WTC11 (cell line): ENCODE data around the gene ITPRID1. TPM values are rescaled to one million over a fixed set of nuclear protein-coding genes. Genes with fewer than 3 reads are reported as not detected.

Experiments
- ATAC-seq: fragments of 200-7000 bp; cut with Tn5 transposase; 2 replicates; pipeline ENCODE4 v1.10.0; 2021; ENCODE audit warnings: mild to moderate bottlenecking, moderate library complexity
- CTCF ChIA-PET: fragments of 300-600 bp; sonication (Branson Sonifier 250); formaldehyde crosslinking; loops from one replicate; lab custom pipeline; 2021; ENCODE audit warnings: antibody characterized with exemption; lab: Charles Lee
- POLR2A ChIA-PET: fragments of 350-600 bp; sonication (Branson Sonifier 250); formaldehyde crosslinking; loops from one replicate; lab custom pipeline; 2021; ENCODE audit warnings: antibody characterized with exemption; lab: Charles Lee
- DNase-seq: peaks from one replicate; pipeline ENCODE4 v3.0.0; 2021; ENCODE audit warnings: low spot score
- H3K27ac Mint-ChIP-seq: 2 replicates; pipeline ENCODE4 v1.8.0; 2021; ENCODE audit warnings: mixed read lengths
- H3K27me3 Mint-ChIP-seq: 2 replicates; pipeline ENCODE4 v1.8.0; 2021; ENCODE audit warnings: low read depth, mild to moderate bottlenecking, moderate library complexity, mixed read lengths
- H3K36me3 Mint-ChIP-seq: 2 replicates; pipeline ENCODE4 v1.8.0; 2021; ENCODE audit warnings: mixed read lengths
- H3K4me1 Mint-ChIP-seq: 2 replicates; pipeline ENCODE4 v1.8.0; 2022; ENCODE audit warnings: mixed read lengths
- H3K4me3 Mint-ChIP-seq: 2 replicates; pipeline ENCODE4 v1.8.0; 2021; ENCODE audit warnings: mild to moderate bottlenecking, moderate library complexity, mixed read lengths
- H3K9me3 Mint-ChIP-seq: 2 replicates; pipeline ENCODE4 v1.8.0; 2021; ENCODE audit warnings: mixed read lengths
- ETV6 ChIP-seq: sonication (generic); formaldehyde crosslinking; IDR thresholded peaks from 2 replicates; pipeline ENCODE4 v1.8.1; 2022; ENCODE audit warnings: mild to moderate bottlenecking, missing genetic modification reagents
- FOXK1 ChIP-seq: sonication (generic); formaldehyde crosslinking; IDR thresholded peaks from 2 replicates; pipeline ENCODE4 v1.8.0; 2022; ENCODE audit warnings: mild to moderate bottlenecking, moderate library complexity, missing genetic modification reagents
- NFE2L1 ChIP-seq: sonication (generic); formaldehyde crosslinking; IDR thresholded peaks from 2 replicates; pipeline ENCODE4 v1.8.1; 2023; ENCODE audit warnings: missing genetic modification reagents
- PRRX2 ChIP-seq: fragments of 250-450 bp; sonication (Bioruptor Pico); IDR thresholded peaks from 2 replicates; pipeline ENCODE4 v1.8.0; 2021; ENCODE audit warnings: mild to moderate bottlenecking
- SOX15 ChIP-seq: fragments of 250-450 bp; sonication (Bioruptor Pico); IDR thresholded peaks from 2 replicates; pipeline ENCODE4 v1.9.0; 2021; ENCODE audit warnings: mild to moderate bottlenecking
- TP53 ChIP-seq: sonication (generic); formaldehyde crosslinking; IDR thresholded peaks from 2 replicates; pipeline ENCODE4 v1.8.1; 2023; ENCODE audit warnings: mild to moderate bottlenecking, missing genetic modification reagents
- ZNF219 ChIP-seq: sonication (generic); formaldehyde crosslinking; IDR thresholded peaks from 2 replicates; pipeline ENCODE4 v1.8.0; 2023; ENCODE audit warnings: missing genetic modification reagents, mild to moderate bottlenecking, borderline replicate concordance
- ZNF317 ChIP-seq: sonication (generic); formaldehyde crosslinking; IDR thresholded peaks from 2 replicates; pipeline ENCODE4 v1.8.1; 2023; ENCODE audit warnings: low read depth, mild to moderate bottlenecking, moderate library complexity, missing genetic modification reagents, borderline replicate concordance
- total RNA-seq: library from RNA; stranded (reverse); gene quantifications from 3 replicates; pipeline ENCODE4 v1.2.3, GENCODE V29; 2021
- TF ChIP-seq, protein P1 (sequence below): sonication (generic); formaldehyde crosslinking; IDR thresholded peaks from 2 replicates; pipeline ENCODE4 v1.8.1; 2023; ENCODE audit warnings: mild to moderate bottlenecking, missing genetic modification reagents
- TF ChIP-seq, protein P2 (sequence below): fragments of 250-450 bp; sonication (Bioruptor Pico); conservative IDR thresholded peaks from 2 replicates; pipeline ENCODE4 v1.9.0; 2021; ENCODE audit warnings: mild to moderate bottlenecking
- TF ChIP-seq, protein P3 (sequence below): sonication (generic); formaldehyde crosslinking; conservative IDR thresholded peaks from 2 replicates; pipeline ENCODE4 v1.8.1; 2022; ENCODE audit warnings: mild to moderate bottlenecking, missing genetic modification reagents
- TF ChIP-seq, protein P4 (sequence below): fragments of 250-450 bp; sonication (Bioruptor Pico); IDR thresholded peaks from 2 replicates; pipeline ENCODE4 v1.9.0; 2021; ENCODE audit warnings: mild to moderate bottlenecking
- TF ChIP-seq, protein P5 (sequence below): sonication (generic); formaldehyde crosslinking; IDR thresholded peaks from 2 replicates; pipeline ENCODE4 v1.8.0; 2022; ENCODE audit warnings: mild to moderate bottlenecking, missing genetic modification reagents
- TF ChIP-seq, protein P6 (sequence below): sonication (generic); formaldehyde crosslinking; IDR thresholded peaks from 2 replicates; pipeline ENCODE4 v1.8.1; 2022; ENCODE audit warnings: mild to moderate bottlenecking, missing genetic modification reagents, moderate library complexity, borderline replicate concordance
- TF ChIP-seq, protein P7 (sequence below): sonication (generic); formaldehyde crosslinking; conservative IDR thresholded peaks from 2 replicates; pipeline ENCODE4 v1.8.1; 2023; ENCODE audit warnings: mild to moderate bottlenecking, low read depth, missing genetic modification reagents, moderate library complexity
- TF ChIP-seq, protein P8 (sequence below): sonication (generic); formaldehyde crosslinking; IDR thresholded peaks from 2 replicates; pipeline ENCODE4 v1.8.1; 2022; ENCODE audit warnings: low read depth, missing genetic modification reagents, borderline replicate concordance

Gene ITPRID1
- total RNA-seq, 1 experiment from 2014 or later = 0.98 TPM

DNA sequence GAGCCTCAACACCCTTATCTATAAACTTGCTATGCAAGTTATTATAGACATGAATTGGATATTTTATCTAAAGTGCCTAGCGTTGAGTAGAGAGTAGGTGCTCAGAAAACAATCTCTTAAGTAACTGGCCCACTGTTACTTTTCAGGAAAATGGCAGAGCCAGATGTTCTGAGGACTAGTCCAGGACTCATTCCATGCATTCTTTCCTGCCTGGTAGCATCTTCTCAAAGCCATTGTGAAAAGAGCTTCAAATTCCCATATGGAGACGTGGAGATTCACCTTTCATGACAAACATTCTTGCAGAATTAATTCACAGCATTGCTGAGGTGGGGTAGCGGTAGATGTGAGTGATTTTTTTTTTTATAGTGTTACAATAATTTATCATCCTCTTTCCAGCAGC, 35.9 kb upstream of the ITPRID1 start:
- CTCF ChIA-PET = interaction anchor here (0.8 to 2.7 kb wide), 3 partner anchors 13 to 104 kb away, joined by 3 to 19 read pairs (median 3); no protein-coding TSS in a partner anchor
- H3K4me3 Mint-ChIP-seq = no peak overlapping the region
- DNase-seq = no peak
- TF ChIP-seq ZNF317 (CRISPR knock-in tag) (no peak), ETV6 (CRISPR knock-in tag) (no peak), ZNF219 (CRISPR knock-in tag) (no peak), NFE2L1 (CRISPR knock-in tag) (no peak)
- TF ChIP-seq, protein P1, sequence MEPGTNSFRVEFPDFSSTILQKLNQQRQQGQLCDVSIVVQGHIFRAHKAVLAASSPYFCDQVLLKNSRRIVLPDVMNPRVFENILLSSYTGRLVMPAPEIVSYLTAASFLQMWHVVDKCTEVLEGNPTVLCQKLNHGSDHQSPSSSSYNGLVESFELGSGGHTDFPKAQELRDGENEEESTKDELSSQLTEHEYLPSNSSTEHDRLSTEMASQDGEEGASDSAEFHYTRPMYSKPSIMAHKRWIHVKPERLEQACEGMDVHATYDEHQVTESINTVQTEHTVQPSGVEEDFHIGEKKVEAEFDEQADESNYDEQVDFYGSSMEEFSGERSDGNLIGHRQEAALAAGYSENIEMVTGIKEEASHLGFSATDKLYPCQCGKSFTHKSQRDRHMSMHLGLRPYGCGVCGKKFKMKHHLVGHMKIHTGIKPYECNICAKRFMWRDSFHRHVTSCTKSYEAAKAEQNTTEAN = no peak
- TF ChIP-seq, protein P2, sequence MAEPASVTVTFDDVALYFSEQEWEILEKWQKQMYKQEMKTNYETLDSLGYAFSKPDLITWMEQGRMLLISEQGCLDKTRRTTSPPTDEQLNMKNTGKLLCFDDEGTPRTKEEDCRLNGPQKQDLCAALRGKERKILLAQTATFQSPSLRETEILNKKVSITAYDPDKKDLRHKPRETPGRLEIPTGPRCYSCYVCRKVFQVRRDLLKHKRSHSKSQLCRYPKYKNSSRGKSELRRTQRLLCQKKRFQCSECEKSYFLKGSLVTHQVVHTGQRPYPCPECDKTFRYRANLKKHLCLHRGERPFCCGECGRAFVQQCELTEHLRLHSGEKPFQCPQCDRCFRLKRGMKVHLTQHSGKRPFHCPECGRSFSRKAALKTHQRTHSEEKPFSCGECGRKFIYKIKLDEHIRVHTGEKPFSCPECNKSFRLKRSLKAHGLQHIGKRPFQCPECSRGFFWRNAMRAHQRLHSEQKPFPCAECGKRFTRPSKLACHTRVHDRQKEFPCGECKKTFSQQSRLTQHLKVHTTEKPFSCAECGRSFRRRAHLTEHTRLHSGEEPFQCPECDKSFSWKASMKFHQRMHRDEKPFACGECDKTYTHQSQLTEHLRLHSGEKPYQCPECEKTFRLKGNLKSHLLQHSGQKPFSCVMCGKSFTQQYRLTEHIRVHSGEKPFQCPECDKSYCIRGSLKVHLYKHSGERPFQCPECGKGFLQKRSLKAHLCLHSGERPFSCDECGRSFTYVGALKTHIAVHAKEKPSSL (CRISPR knock-in tag) = no peak
- TF ChIP-seq, all 79 proteins: peak for 0
- peak; percentile 57 for ATAC-seq
- Mint-ChIP-seq H3K9me3 (no peaks in the 10 kb centered on the region), H3K4me1 (peaks cover 40% of the 10 kb centered on the region), H3K27me3 (peaks cover 26% of the 10 kb centered on the region), H3K36me3 (no peaks in the 10 kb centered on the region), H3K27ac (no peak overlapping the region)
- POLR2A ChIA-PET = no interaction called here

DNA sequence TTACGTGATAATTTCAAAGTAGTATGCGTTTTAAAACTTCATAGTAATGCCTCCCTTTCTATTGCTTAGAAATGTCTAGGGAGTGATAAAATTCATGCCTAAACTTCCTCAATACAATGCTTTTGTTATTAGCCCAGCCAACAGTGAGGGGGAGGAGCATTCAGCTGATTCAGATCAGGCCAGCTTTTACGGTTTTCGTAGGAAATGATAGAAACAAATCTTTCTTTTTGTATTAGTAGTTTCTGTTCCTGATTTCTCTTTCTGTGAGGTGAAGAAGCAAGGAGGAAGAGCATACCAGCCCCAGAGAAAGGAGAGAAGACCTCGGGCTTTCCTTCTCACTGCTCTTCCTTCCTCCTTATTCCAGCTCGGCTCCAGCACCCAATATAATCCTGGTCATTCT, 35.2 kb upstream of the ITPRID1 start:
- TF ChIP-seq, protein P2 (CRISPR knock-in tag) = no peak
- no peak for TF ChIP-seq TP53
- TF ChIP-seq FOXK1 (CRISPR knock-in tag) = no peak
- TF ChIP-seq, protein P3, sequence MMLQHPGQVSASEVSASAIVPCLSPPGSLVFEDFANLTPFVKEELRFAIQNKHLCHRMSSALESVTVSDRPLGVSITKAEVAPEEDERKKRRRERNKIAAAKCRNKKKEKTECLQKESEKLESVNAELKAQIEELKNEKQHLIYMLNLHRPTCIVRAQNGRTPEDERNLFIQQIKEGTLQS (CRISPR knock-in tag) = no peak
- no peak for TF ChIP-seq SOX15
- TF ChIP-seq, protein P4, sequence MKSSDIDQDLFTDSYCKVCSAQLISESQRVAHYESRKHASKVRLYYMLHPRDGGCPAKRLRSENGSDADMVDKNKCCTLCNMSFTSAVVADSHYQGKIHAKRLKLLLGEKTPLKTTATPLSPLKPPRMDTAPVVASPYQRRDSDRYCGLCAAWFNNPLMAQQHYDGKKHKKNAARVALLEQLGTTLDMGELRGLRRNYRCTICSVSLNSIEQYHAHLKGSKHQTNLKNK (CRISPR knock-in tag) = no peak
- no peak for TF ChIP-seq ZNF317 (CRISPR knock-in tag)
- TF ChIP-seq, protein P5, sequence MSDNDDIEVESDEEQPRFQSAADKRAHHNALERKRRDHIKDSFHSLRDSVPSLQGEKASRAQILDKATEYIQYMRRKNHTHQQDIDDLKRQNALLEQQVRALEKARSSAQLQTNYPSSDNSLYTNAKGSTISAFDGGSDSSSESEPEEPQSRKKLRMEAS (CRISPR knock-in tag) = no peak
- TF ChIP-seq, protein P6, sequence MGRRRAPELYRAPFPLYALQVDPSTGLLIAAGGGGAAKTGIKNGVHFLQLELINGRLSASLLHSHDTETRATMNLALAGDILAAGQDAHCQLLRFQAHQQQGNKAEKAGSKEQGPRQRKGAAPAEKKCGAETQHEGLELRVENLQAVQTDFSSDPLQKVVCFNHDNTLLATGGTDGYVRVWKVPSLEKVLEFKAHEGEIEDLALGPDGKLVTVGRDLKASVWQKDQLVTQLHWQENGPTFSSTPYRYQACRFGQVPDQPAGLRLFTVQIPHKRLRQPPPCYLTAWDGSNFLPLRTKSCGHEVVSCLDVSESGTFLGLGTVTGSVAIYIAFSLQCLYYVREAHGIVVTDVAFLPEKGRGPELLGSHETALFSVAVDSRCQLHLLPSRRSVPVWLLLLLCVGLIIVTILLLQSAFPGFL (CRISPR knock-in tag) = no peak
- Mint-ChIP-seq H3K4me1 (peaks cover 36% of the 10 kb centered on the region), H3K36me3 (no peaks in the 10 kb centered on the region), H3K4me3 (no peak overlapping the region), H3K9me3 (no peaks in the 10 kb centered on the region), H3K27ac (peak overlapping the region; percentile 67; the same call in 1 of the 2 replicates), H3K27me3 (peaks cover 26% of the 10 kb centered on the region)
- ATAC-seq (no peak), DNase-seq (no peak)
- POLR2A ChIA-PET = no interaction called here
- CTCF ChIA-PET = interaction anchor here (2.7 kb wide), 1 partner anchor 35 kb away, joined by 19 read pairs; no protein-coding TSS in a partner anchor

DNA sequence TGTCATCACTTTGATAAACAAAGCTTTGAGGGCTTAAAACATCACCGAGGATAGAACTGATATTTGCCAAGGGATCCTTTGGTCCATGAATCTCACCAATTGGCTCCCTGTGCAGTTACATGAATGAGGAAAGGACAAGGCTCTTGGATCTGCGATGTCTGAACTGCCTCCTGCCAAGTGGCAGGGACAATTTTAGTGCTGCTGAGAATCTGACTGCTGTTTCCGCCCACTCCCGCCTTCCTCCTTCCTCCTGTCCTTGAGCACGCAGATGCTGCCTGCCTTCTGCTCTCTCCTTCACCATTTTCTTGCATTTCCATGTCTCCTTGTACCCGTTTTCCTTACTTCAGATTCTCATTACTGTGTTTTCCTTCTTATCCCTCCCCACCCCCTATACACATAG, 26.8 kb upstream of the ITPRID1 start:
- Mint-ChIP-seq H3K27me3 (peaks cover 8% of the 10 kb centered on the region; the same call in 1 of the 2 replicates), H3K36me3 (peaks cover 4% of the 10 kb centered on the region), H3K9me3 (peaks cover 4% of the 10 kb centered on the region), H3K4me3 (no peak overlapping the region), H3K4me1 (peaks cover 30% of the 10 kb centered on the region), H3K27ac (no peak overlapping the region)
- ChIA-PET CTCF (interaction anchor here (5.6 kb wide), 1 partner anchor 43 kb away, joined by 51 read pairs; no protein-coding TSS in a partner anchor), POLR2A (no interaction called here)
- DNase-seq = no peak
- no peak for ATAC-seq
- TF ChIP-seq PRRX2 = no peak
- TF ChIP-seq, protein P7, sequence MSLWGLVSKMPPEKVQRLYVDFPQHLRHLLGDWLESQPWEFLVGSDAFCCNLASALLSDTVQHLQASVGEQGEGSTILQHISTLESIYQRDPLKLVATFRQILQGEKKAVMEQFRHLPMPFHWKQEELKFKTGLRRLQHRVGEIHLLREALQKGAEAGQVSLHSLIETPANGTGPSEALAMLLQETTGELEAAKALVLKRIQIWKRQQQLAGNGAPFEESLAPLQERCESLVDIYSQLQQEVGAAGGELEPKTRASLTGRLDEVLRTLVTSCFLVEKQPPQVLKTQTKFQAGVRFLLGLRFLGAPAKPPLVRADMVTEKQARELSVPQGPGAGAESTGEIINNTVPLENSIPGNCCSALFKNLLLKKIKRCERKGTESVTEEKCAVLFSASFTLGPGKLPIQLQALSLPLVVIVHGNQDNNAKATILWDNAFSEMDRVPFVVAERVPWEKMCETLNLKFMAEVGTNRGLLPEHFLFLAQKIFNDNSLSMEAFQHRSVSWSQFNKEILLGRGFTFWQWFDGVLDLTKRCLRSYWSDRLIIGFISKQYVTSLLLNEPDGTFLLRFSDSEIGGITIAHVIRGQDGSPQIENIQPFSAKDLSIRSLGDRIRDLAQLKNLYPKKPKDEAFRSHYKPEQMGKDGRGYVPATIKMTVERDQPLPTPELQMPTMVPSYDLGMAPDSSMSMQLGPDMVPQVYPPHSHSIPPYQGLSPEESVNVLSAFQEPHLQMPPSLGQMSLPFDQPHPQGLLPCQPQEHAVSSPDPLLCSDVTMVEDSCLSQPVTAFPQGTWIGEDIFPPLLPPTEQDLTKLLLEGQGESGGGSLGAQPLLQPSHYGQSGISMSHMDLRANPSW (CRISPR knock-in tag) = no peak
- TF ChIP-seq, protein P8, sequence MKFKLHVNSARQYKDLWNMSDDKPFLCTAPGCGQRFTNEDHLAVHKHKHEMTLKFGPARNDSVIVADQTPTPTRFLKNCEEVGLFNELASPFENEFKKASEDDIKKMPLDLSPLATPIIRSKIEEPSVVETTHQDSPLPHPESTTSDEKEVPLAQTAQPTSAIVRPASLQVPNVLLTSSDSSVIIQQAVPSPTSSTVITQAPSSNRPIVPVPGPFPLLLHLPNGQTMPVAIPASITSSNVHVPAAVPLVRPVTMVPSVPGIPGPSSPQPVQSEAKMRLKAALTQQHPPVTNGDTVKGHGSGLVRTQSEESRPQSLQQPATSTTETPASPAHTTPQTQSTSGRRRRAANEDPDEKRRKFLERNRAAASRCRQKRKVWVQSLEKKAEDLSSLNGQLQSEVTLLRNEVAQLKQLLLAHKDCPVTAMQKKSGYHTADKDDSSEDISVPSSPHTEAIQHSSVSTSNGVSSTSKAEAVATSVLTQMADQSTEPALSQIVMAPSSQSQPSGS = no peak
